HG03378 (cell line): Measurements from ENCODE around the gene STAT4.

ENCODE experiments used
- ATAC-seq: cut with Tn5 transposase; IDR thresholded peaks from one replicate; pipeline ENCODE4 v1.9.1; 2021; ENCODE audit warnings: mild to moderate bottlenecking, moderate library complexity; ENCODE audit not compliant: unreplicated experiment

The STAT4 gene

DNA sequence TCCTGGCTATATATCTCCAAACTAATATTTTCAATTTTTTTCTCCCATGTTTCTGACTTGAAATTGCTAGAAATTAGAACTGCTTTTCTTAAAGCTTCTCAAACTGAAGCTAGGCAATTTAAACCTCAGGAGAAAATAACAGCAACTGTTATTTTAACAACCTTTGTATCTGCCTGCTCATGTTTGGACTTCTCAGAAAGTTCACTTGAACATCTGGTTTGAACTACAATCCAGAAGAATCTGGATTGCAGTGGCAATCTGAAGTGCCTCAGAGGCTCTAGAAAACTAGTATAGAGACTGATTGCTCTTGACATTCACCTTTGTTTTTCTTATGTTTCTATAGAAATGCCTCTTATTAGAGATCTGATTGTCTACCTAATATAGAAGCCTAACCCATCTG, 64.1 kb downstream of the STAT4 start:
- ATAC-seq: no peak

DNA sequence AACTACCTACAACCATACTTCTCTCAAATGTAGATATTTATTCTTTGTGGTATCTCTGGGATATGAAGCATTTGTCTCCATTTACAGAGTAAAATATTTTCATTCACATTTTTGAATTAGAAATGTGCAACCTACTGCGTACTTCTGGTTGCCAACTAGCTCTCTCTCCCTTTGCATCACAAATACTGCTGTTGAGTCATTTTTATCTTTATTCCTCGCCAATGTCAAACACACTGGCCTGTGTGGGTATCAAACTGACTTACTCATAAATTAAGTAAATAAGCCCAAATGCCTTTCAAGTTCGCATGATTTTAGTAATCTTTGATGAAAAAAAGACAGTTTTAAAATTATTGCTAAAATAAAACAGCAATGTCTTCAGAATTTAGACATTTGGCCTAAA, 67.3 kb downstream of the STAT4 start:
- no peak for ATAC-seq

DNA sequence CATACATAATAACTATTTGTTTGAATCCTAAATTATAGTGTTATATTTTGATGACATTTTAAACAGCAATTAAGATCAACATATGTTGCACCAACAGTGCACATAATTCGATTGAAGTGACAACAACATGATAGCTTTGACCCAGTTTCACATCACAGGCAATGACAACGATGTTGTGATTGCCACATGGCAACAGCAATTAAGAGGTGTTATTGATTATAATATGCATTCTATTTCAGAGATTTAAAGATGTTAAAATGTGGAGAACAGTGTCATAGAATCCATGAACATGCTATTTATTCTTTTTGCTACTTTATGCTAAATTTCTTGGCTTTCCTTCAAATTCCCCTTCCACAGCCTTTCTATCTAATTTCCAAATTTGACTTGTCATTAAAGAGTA, 68.5 kb downstream of the STAT4 start:
- ATAC-seq: no peak

DNA sequence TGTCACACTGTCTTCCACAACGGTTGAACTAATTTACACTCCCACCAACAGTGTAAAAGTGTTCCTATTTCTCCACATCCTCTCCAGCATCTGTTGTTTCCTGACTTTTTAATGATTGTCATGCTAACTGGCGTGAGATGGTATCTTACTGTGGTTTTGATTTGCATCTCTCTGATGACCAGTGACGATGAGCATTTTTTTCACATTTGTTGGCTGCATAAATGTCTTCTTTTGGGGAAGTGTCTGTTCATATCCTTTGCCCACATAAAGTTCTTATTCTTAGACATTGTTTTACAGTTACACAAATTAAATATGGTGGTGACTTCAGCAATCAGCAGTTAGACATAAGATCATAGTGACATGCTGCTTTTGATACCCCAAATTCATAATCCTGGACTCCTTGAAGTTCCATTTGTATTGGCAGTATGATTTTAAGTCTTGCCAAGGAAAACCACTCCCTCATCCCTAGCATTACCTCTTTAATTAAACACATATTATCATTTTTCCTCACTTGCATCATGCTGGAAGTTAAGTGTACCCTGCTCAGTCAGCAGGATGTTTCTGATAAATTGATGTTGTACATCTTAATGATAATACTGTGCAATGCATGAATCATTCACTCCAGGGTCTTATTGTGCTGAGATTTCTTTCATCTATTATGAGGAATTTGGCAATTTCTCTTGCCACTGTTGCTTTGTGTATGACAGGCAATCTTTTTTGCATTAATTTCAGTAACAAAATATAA, 69.2 kb downstream of the STAT4 start:
- ATAC-seq: no peak

DNA sequence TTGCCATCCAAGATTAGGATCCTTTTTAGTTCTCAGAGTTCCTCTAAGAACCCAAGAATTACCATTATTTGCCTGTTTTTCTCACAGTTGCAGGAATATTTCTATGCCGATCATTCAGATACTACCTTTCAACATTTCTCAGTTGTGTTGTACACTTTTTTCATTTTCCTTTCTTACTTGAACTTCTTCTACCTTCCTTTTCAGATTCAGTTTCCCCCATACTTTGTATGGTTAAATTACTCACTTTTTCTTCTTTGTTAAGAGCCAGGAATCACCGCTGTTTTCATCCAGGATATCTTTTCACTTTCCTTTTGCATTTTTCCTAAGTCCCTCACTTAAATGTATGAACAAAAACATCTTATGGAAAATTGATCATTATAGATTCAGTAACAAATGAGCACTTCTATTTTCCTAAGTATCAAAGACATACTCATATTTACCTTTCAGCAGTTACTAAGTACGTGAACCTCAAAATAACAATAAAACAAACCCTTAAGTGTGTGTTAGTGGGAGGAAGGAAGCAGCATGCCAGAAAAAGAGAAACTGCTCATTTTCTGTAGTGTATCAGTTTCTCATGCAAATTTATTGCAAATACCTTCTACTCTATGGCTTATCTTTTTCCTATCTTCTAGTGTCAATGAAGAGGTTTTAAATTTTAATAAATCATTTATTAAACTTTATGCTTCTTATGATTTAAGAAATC, 72.5 kb downstream of the STAT4 start:
- ATAC-seq: no peak

DNA sequence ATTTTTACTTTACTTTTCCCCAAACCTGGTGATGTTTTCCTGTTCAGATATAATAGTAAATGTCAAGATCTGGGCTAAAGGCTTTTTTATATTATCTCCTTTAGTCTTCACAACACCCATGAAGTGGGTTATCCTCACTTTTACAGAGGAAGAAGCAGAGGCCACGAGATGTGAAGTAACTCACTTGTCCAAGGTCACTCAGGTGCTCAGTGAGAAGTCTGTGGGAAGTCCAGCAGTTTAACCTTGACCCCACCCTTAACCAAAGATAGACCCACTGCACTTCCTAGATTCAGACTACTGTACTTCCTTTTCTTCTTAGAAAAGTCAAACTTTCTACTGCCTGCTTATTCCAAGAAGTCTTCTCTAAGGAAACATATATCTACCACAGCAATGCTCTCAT, 80.5 kb downstream of the STAT4 start:
- ATAC-seq: no peak

DNA sequence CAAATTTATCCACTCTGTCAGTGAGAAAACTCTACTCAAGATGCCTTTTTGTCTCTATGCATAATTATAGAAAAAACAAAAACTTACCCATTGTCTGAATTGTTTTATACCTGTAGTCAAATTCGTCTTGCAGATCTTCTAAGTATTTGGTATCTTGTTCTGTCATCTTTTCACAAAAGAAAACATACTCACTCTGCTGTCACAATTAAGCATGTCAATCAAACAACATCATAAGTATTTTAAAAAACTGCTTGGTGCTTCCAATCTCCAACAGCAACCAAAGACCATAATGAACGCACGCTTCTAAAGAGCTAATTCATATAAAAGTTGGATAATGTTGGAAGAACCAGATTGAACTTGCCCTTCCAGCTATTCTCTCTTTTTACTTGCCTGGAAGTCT, 81.2 kb downstream of the STAT4 start:
- ATAC-seq: no peak

DNA sequence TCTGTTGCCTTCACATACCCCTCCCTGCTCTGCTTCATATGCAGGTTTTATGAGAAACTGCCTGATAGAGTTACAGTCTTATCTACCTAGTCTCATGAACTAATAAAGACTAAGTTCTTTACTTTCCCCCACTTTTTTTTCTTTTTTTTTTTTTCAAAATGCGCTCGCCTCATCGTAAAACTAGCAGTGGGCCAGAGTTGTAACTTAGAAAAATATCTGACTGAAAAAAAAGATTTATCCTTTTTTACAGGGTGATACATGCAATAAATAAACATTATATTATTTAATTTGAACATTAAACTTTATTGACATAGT, 83.9 kb downstream of the STAT4 start:
- ATAC-seq: no peak

DNA sequence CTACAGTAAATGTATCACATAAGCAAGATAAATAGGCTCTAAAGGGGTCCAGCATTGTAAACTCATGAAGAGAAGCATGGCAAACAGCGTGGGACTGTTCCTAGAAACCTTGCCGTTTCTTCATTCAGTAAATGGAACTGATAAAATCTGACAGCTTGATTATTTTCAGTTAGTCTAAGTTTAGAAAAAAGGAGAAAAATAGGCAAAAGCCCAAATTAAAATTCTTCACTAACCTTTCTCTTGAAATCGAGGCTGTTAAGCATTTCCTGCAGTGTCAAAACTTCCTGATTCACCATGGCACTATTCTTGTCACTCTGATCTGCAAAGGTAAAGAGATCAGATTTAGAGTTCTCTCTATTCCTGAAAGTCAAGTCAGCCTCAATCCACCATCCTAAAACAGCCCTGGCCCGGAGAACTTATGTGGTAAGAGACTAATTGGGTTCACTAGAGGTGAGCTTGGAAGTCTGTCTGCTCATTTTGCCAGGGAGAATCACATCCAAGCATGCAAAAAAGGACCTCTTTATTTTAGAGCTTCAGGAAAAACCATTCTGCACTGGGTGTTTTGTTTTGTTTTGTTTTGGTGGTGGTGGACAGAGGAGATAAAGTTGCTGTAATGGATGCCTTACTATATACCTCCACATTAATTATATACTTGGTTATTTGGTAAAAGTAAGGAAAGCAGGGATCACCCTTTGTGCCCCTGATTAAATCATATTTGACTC, 84.4 kb downstream of the STAT4 start:
- ATAC-seq: no peak

DNA sequence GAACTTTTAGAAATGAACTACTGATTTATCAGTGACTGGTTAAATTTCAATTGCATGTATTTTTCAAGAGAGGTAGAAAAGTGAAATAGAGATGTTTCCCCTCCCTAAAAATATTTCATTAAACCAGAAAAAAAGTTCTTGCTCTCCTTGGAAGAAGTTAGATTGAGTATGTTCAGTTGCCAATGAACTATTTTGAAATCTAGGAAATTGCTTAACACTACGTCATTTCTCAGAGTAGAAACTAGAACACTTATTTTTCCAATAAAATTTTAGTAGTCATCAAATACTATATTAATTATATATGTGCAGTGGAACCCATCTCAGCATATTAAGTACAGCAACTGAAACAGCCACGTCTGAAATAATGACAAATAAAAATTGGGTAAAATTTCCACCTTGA, 85.0 kb downstream of the STAT4 start:
- no peak for ATAC-seq

DNA sequence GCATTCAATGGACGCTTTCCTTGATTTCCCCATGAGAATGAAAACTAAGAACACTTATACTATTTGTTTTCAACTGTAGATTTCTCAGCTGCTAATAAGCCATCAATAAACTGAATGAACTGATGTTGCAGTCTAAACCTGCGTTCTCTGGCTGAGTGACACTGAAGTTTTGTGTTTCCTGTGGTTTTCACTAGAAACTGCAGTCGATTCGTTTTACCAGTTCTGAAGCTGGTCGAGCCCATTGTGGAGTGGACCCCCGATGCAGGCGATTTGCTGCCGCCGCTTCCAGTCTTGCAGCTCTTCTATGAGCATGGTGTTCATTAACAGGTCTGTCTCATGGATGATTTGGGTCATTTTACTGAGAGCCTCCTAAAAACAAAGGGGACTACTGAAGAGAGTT, 86.2 kb downstream of the STAT4 start:
- no peak for ATAC-seq

DNA sequence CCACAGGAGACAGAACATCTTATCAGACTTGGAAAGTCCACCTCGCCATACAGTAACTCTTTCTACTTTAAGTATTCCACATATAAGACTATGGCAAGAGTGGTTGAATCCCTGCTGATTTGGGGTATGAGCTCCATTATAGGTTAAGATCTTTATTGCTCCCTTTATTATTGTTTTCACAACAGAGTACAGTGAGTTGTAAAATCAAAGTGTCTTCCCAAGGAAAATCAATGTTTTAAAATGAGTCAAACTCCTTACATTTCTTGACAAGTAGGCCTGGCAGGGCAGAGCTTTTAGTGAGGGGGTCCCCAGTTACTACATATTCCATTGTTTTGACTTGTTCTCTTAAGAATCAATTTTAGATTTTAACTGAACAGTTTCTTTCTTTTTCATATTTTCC, 87.2 kb downstream of the STAT4 start:
- no peak for ATAC-seq

DNA sequence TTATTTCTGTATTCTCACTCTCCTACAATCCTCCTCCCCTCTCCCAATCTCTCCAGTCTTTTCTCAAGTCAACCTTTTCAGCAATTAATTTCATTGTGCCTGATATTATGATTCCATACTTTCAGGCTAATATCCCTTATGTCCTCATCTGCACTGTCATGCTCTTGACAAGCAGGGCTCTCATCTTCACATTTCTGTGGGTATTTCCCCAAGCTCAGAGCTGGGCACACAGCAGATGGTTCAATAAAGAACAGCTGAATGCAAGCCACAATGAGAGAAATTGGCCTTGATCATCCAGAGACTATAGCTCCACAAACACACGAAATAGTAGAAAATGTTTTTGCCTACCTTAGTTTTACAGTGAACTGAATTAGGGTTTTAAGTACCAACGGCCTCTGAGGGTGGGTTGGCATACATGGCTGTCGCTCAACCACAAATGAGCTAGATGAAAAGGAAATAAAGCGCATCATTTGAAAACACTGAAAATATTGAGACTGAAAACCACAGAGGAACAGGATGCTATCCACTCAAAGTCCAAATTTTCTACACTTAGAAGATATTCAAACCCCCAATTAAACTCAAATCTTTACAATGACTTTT, 89.3 kb downstream of the STAT4 start:
- ATAC-seq: no peak

DNA sequence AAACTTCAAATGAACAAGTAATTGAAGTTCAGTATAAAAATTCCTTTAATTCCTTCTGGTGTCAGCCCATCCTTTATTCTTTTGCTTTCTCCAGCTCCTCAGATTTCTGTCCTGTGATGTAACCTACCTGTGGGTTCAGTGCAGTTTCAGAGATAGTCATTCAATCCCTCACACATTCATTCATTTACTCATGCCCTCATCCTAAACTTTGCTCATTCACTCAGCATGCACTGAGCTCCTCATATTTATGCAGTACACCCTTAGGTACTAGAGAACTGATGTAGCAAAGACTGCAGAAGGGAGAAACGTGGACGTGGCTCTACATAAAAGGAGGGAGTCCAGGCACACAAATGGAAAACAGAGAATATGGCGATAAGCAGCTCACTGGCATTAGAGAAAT, 91.5 kb downstream of the STAT4 start:
- ATAC-seq: no peak

DNA sequence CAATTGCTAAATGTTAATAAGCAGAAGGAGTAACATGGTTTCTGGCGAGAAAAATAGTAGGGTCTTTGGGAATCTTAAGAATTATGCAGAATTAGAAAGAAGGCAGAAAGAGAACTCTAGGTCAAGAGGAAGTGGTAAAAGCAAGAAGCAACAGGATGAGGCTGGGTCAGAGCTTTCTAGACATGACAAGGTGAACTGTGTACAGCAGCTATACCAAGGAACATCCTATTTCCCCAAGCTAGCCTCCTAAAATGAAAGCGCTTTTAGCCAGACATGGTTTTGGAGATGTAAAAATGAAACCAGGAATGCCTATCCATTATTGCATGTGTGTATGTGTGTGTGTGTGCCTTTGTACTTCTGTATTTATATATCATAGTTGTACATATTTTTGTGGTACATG, 94.6 kb downstream of the STAT4 start:
- ATAC-seq: no peak

DNA sequence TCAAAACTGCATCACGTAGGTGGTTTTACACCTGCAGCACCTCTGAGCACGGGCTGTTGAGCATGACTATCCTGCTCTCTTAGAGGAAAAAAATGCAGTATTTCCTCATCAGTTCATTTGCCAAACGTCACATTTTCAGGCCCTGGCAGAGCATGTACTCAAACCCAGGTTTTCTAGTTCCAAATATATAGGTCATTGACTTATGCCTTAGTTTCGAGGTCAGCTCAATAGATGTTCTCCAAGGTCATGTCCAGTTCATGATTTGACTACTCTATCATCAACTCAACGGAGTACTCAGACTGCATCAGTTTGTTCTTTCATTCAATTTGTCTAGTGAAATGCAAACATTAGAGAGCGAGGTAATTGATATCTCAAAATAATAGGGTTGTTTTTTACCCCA, 97.5 kb downstream of the STAT4 start:
- no peak for ATAC-seq

DNA sequence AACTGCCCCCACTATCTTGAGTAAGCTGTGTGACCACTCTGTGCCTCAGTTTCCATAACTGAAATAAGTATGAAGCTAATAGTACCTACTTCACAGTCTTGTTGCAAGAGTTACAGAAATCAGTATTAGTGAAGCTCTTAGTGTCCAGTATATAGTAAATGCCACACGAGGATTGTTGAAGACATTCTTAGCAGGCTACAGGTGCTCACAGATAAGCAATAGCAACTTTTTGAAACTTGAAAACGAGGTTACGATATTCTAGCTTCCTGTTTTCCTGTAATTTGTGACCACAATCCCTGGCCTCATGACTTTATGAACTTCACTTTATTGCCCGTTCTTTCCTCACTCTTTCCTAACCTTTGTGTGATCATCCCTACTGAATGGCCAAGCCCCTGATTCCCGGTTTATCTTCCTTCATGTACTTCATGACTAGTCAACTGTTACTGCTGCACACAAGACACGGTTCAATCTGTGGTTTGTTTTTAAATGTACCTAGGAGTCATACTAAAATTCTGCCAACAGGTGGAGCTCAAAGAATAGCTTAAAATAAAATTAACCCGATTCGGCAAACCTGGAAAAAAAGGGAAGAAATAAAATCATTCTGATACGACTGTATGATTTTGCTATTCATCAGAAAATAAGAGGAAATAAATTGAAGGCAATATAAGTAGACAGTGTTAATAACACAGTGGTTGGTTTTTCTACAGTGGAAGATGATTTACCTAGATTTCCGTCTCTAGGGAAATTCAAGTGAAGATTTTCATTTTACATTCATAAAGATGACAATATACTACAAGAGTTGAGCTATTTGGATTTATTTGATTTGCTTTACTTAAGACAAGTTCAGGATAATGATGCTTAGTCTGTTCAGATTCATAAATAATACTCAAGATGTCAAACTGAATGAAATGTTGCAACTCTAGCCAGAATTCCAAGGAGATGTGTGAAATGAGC, 98.7 kb downstream of the STAT4 start:
- peak; percentile 49 for ATAC-seq

DNA sequence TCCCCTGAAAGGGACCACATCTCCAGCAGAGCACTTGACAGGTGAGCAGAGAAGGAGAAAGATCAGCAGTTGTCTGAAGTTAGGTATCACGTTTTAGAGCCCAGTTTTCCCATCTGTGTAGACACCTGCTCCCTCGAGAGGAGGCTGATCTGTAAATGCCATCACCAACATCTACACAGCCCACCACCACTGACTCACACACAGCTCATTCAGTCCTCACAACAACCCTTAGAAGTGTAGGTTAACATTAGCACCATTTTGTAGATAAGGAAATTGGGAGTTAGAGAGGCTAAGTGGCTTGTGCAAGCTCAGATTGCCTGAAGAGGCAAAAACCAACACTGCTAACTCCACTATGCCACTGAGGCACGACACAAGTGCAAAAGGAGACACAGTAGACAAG, 99.6 kb downstream of the STAT4 start:
- ATAC-seq: no peak

DNA sequence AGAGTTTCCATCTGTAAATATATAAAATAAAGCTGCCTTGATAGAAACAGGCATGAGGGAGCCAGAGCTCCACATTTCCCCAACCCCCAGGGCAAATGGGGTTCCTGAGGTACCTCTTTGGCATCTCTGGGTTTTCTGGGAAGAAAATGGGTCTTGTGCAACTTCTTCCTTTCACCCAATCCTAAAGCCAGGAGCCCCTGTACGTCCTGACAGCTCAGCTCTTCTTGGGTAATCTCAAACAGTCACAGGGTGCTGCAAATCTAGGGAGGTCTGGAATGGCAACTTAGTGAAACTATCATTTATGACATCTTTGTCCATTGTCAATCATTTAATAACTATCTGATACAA, 100.2 kb downstream of the STAT4 start:
- no peak for ATAC-seq

DNA sequence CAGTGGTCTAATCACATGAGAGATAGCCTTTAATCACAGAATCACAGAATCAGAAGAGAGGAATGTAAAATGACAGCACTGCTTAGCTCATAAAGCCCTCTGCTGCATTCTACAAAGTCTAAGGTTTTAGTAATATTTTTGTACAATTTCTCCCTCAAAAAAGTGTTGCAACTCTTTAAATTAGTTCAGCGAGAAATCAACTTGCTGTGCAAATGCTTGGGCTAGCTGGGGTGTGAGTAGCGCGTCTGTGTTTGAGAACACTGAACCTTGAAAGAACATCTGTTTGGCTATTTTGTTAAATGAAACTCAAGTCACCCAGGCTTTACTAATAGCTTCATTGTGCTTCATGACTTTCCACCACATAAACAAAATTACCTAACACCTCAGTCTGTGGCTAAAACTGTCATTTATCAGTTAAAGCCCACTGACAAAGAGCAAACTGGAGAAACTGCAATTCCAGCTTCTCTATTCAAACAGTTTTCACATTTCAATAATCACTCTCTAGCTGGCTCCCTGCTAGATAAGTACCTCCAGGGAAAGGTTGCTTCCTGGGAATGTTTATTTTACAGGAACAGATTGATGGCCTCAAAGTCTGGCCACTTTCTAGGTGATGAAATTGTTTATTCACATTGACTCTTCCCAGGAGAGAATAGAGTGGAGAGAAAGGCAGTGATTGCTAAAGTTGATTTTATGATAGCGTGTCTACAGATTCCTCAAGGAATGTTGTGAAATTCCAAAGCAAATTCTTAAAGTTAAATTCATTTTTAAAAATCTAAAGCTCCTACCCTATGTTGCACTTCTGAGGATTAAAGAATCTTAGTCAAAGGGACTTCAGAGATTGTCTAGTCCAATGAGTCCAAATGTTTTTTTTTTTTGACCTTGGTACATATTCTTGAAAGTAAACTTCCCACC, 100.8 kb downstream of the STAT4 start:
- peak; percentile 76 for ATAC-seq
